Peyer's patch (tissue), 4 donors: Measurements from ENCODE around the gene TRIM24.

Experiments used
- CTCF ChIP-seq, 6 experiments: fragments of 450-650 bp in 4 of 6; fragments of 200-600 bp in 2 of 6; sonication (generic) in 1 of 6; IDR thresholded peaks; one replicate each; pipeline ENCODE4 v1.5.1; 2017 to 2019; ENCODE audit warnings: antibody characterized with exemption in 6 of 6, mild to moderate bottlenecking in 3 of 6, moderate library complexity in 1 of 6
- POLR2A ChIP-seq, 2 donors: fragments of 450-650 bp; IDR thresholded peaks; one replicate each; pipeline ENCODE4 v1.5.1; 2017; ENCODE audit warnings: antibody characterized with exemption in 2 of 2, mild to moderate bottlenecking in 2 of 2, moderate library complexity in 2 of 2

GRCh38 chr7:138625084-138625848 lies 165.2 kb downstream of the TRIM24 start:
- TF ChIP-seq CTCF (IDR thresholded peaks at IDR 0.05), result no peak
- no peak for TF ChIP-seq POLR2A (IDR thresholded peaks at IDR 0.05)
